Osteoblast (primary cell): ENCODE results near the gene CLEC16A. TPM values are rescaled to one million over a fixed set of nuclear protein-coding genes. Genes with fewer than 3 reads are reported as not detected.

Experiments used
- DNase-seq: peaks from one replicate; pipeline ENCODE4 v3.0.0; 2011; ENCODE audit warnings: low spot score, mixed read lengths; ENCODE audit not compliant: insufficient read length; ENCODE audit errors: missing footprints
- H2AFZ ChIP-seq: 2 replicates; pipeline ENCODE4 v1.6.0; 2011; ENCODE audit warnings: mild to moderate bottlenecking, low read length
- H3K27ac ChIP-seq: 2 replicates; pipeline ENCODE4 v1.5.1; 2011; ENCODE audit warnings: mild to moderate bottlenecking, low read depth, low read length, moderate library complexity
- H3K27me3 ChIP-seq: 2 replicates; pipeline ENCODE4 v1.6.0; 2012; ENCODE audit warnings: mild to moderate bottlenecking, control low read depth, inconsistent platforms, low read length, moderate library complexity; ENCODE audit not compliant: insufficient read depth
- H3K36me3 ChIP-seq: 2 replicates; pipeline ENCODE4 v1.5.1; 2011; ENCODE audit warnings: mild to moderate bottlenecking, low read length, control low read depth, moderate library complexity; ENCODE audit not compliant: insufficient read depth
- H3K4me1 ChIP-seq: 2 replicates; pipeline ENCODE4 v1.5.1; 2011; ENCODE audit warnings: mild to moderate bottlenecking, low read length, control low read depth, moderate library complexity; ENCODE audit not compliant: insufficient read depth
- H3K4me2 ChIP-seq: 2 replicates; pipeline ENCODE4 v1.6.0; 2011; ENCODE audit warnings: mild to moderate bottlenecking, low read length; ENCODE audit not compliant: insufficient read depth
- H3K4me3 ChIP-seq: fragments of 200-600 bp; sonication (generic); 3 replicates; pipeline ENCODE4 v1.5.1; 2012; ENCODE audit warnings: mild to moderate bottlenecking, low read length, inconsistent platforms; ENCODE audit not compliant: insufficient read depth
- H3K79me2 ChIP-seq: 2 replicates; pipeline ENCODE4 v1.6.0; 2012; ENCODE audit warnings: mild to moderate bottlenecking, low read length, control low read depth, inconsistent platforms; ENCODE audit not compliant: insufficient read depth
- H3K9me3 ChIP-seq: 2 replicates; pipeline ENCODE4 v1.5.1; 2011; ENCODE audit warnings: low read depth, low read length, control low read depth
- H4K20me1 ChIP-seq: 2 replicates; pipeline ENCODE4 v1.6.0; 2012; ENCODE audit warnings: mild to moderate bottlenecking, low read length, control low read depth; ENCODE audit not compliant: insufficient read depth
- CTCF ChIP-seq: IDR thresholded peaks from 2 replicates; pipeline ENCODE4 v1.5.1; 2011; ENCODE audit warnings: mild to moderate bottlenecking, low read depth, low read length, moderate library complexity; ENCODE audit errors: extremely low read depth
- total RNA-seq: library from RNA; depleted of rRNA; stranded (reverse); fragments of >200 nt; gene quantifications from 2 replicates; pipeline ENCODE4 v1.2.3, GENCODE V29; 2012

The CLEC16A gene
- total RNA-seq, 1 donor = 25.7 TPM

GRCh38 chr16:11204513-11205047, 260.2 kb downstream of the CLEC16A start:
- H3K79me2 ChIP-seq = no peaks in the 10 kb centered on the region
- no peaks in the 10 kb centered on the region for H3K27me3 ChIP-seq
- H4K20me1 ChIP-seq = peaks cover 2% of the 10 kb centered on the region
- no peak for TF ChIP-seq CTCF
- no peak overlapping the region for H3K27ac ChIP-seq
- H3K4me1 ChIP-seq = peaks cover 19% of the 10 kb centered on the region
- no peaks in the 10 kb centered on the region for H3K36me3 ChIP-seq
- peak; percentile 68 for DNase-seq
- H3K4me3 ChIP-seq = no peak overlapping the region
- no peak overlapping the region for H3K4me2 ChIP-seq
- H3K9me3 ChIP-seq = peaks cover 2% of the 10 kb centered on the region
- H2AFZ ChIP-seq = no peak overlapping the region

DNA sequence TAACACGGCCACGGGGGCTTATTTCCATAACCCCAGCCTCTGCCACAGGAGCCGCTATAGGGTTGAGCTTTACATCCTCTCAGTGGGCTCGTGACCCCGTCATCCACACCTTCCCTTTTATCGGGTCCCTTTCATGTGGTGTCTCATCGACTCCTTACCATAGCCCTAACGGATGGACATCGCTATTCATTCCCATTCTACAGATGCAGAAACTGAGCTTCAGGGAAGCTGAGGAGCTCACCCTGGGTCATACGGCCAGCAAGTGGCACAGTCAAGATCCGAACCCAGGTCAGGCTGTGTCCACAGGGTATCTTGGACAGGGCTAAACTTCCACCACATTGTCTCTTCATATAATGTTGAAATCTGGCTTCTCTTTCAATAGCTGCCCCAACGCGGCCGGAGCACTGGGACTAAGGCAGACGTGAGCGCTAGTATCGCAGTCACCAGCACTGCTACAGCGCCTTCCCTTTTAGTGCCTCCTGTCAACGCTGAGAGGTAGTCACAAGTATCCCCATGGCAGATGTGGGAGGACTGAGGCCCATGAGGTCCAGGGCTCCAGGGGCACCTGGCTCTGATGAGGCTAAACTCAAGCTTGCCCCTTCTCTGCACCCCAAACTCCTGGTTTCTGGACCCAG, 260.8 kb downstream of the CLEC16A start:
- Histone ChIP-seq H3K9me3 (peaks cover 2% of the 10 kb centered on the region), H3K4me2 (no peak overlapping the region), H3K4me3 (no peak overlapping the region), H3K4me1 (peaks cover 19% of the 10 kb centered on the region), H2AFZ (no peak overlapping the region), H3K27ac (no peak overlapping the region), H3K79me2 (no peaks in the 10 kb centered on the region), H4K20me1 (peaks cover 2% of the 10 kb centered on the region), H3K27me3 (no peaks in the 10 kb centered on the region), H3K36me3 (no peaks in the 10 kb centered on the region)
- TF ChIP-seq CTCF = no peak
- DNase-seq = peak; percentile 55

- Histone ChIP-seq H3K4me1 (peaks cover 18% of the 10 kb centered on the region), H4K20me1 (peaks cover 2% of the 10 kb centered on the region), H3K4me2 (no peak overlapping the region), H3K79me2 (no peaks in the 10 kb centered on the region), H3K27me3 (no peaks in the 10 kb centered on the region), H3K4me3 (no peak overlapping the region), H3K27ac (no peak overlapping the region), H3K9me3 (peaks cover 2% of the 10 kb centered on the region), H2AFZ (no peak overlapping the region), H3K36me3 (no peaks in the 10 kb centered on the region)
- no peak for TF ChIP-seq CTCF
- peak; percentile 69 for DNase-seq
These were observed 261.6 kb downstream of the CLEC16A start for GRCh38 chr16:11205754-11206581.

- H2AFZ ChIP-seq = no peak overlapping the region
These were observed 263.3 kb downstream of the CLEC16A start for GRCh38 chr16:11207646-11208045.

More at GRCh38 chr16:11207646-11208045, 263.3 kb downstream of the CLEC16A start:
- no peak overlapping the region for H3K4me3 ChIP-seq
- peak; percentile 70 for DNase-seq
- no peaks in the 10 kb centered on the region for H3K27me3 ChIP-seq
- H3K4me2 ChIP-seq = no peak overlapping the region
- H3K27ac ChIP-seq = no peak overlapping the region
- H3K36me3 ChIP-seq = no peaks in the 10 kb centered on the region
- H3K79me2 ChIP-seq = no peaks in the 10 kb centered on the region
- TF ChIP-seq CTCF = no peak
- peaks cover 2% of the 10 kb centered on the region for H3K9me3 ChIP-seq
- no peaks in the 10 kb centered on the region for H4K20me1 ChIP-seq
- peaks cover 2% of the 10 kb centered on the region for H3K4me1 ChIP-seq
